Suprapubic skin (tissue), 3 donors: ENCODE results near the gene PRKCSH.

Source experiments
- CTCF ChIP-seq, 2 donors: fragments of 200-600 bp in 1 of 2; fragments of 450-650 bp in 1 of 2; sonication (generic) in 1 of 2; IDR thresholded peaks; one replicate each; pipeline ENCODE4 v1.5.1; 2016 to 2019; ENCODE audit warnings: antibody characterized with exemption in 2 of 2, mild to moderate bottlenecking in 1 of 2, moderate library complexity in 1 of 2
- POLR2A ChIP-seq, 2 donors: fragments of 450-650 bp; IDR thresholded peaks; one replicate each; pipeline ENCODE4 v1.6.1; 2017; ENCODE audit warnings: antibody characterized with exemption in 2 of 2, mild to moderate bottlenecking in 2 of 2, moderate library complexity in 2 of 2

GRCh38 chr19:11478167-11479089 is 43.0 kb downstream of the PRKCSH start:
- no peak for TF ChIP-seq CTCF (IDR thresholded peaks at IDR 0.05)
- no peak for TF ChIP-seq POLR2A (IDR thresholded peaks at IDR 0.05)
